Fibroblast of skin of back (primary cell): ENCODE data around the gene ACOT13.
"Not testable (repeated sequence)": the region's sequence is repeated elsewhere in the genome, so short reads cannot be mapped to it uniquely, and the experiment has no call there.

ENCODE experiments used
- DNase-seq: peaks from one replicate; pipeline ENCODE4 v3.0.0-alpha.2; 2013

Gene ACOT13

DNA sequence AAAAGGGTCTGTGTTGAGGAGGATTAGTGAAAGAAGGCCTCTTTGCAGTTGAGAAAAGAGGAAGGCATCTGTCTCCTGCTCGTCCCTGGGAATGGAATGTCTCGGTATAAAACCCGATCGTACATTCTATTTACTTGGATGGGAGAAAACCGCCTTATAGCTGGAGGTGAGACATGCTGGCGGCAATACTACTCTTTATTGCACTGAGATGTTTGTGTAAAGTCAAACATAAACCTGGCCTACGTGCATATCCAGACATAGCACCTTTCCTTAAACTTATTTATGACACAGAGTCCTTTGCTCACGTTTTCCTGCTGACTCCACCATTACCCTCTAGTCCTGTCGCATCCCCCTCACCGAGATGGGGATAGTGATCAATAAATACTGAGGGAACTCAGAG, 4.6 kb upstream of the ACOT13 start:
- no peak for DNase-seq

DNA sequence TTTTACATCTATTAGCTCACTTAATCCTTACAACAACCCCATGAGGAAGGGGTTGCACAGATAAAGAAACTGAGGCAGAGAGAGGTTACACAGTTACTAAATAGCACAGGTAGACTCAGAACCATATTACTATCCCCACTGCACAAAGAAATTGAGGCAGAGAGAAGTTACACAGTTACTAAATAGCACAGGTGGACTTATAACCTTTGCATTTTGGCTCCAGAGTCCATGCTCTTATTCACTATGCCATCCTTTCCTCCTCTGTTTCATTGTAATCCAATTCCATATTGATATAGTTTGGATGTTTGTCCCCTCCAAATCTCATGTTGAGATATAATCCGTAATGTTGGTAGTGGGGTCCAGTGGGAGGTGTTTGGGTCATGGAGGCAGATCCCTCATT, 3.7 kb upstream of the ACOT13 start:
- DNase-seq = no peak

DNA sequence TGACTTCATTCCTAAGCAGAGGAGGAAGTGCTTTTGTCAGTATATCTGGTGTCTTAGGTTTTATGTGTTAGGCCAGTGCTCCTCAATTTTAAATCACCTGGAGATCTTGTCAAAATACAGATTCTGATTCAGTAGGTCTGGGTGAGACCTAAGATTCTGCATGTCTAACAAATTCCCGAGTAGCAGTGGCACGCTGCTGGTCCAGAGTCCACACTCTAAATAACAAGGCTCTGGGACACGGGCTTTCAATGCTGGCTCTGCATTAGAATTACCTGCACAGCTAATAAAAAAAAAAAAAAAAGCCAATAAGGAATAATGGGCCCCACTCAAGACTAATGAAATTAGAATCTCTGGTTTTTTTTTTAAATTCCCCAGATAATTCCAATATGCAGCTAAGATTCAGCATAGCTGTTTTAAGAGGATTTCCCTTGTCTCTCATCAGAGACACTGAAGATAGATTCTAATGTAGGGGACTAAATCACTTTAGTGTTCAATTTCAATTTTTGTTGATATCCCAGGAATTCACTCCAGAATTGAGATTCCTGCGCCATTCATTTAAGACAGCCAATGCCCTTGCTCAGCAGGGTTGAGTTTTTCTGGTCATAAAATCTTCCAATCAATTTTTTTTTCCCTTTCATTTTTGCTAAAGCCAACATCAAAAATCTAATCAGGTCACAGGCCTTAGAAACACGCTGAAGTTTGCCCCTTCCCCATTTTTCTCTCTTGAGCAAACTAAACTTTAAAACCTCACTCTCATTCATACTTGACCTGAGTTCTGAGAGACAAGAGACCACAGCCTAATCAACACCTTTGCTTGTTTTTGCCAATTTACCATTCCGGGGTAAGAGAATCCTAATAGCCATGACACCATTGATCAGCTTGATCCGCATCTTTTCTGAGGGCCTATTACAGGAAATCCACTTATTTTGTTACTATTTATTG, 2.6 kb upstream of the ACOT13 start:
- DNase-seq = no peak

DNA sequence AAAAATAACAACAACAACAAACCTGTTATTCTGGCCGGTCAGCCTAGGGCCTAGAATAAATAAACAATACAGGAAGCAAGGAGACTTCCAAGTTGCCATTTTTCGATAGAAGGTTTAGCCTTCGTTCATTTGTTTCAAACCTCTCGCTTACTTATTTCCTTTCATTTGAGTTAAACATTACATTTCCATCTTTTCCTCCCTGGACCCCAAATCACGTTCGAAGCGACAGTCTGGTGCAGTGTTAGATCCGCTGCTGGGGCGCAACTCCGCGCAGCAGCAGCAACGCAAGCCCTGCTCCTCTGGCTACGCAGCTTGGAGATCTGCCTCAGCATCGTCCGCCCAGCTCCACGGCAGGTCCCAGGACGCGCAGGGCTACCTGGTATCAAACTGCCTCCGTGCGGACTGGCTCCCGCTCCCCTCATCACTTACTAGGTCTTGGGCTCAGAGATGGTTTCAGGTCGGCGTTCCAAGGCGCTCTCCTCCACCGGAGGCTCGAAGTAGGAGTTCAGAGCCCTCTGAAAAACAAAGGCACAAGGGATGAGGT, 708 bp upstream of the ACOT13 start:
- peak; percentile 18 for DNase-seq

DNA sequence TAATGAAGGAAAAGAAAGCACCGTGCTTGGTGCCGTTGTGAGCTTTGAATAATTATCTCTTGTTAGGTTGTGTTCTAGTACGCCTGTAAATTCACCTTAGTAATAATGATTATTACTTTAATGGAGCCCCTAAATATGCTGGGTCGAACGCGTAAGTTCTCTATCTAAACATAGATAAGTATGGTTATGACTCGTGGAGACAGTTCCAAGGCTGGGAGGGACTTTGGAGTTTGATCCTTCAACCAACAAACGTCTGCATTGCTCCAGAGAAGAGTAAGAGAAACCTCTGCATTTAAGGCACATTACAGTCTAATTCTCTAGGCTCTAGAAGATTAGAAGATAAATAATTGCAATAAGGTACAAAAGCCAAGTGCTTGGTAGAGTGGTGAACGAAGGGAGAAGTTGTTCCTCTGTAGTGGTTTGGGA, 514 bp downstream of the ACOT13 start:
- peak; percentile 50 for DNase-seq

DNA sequence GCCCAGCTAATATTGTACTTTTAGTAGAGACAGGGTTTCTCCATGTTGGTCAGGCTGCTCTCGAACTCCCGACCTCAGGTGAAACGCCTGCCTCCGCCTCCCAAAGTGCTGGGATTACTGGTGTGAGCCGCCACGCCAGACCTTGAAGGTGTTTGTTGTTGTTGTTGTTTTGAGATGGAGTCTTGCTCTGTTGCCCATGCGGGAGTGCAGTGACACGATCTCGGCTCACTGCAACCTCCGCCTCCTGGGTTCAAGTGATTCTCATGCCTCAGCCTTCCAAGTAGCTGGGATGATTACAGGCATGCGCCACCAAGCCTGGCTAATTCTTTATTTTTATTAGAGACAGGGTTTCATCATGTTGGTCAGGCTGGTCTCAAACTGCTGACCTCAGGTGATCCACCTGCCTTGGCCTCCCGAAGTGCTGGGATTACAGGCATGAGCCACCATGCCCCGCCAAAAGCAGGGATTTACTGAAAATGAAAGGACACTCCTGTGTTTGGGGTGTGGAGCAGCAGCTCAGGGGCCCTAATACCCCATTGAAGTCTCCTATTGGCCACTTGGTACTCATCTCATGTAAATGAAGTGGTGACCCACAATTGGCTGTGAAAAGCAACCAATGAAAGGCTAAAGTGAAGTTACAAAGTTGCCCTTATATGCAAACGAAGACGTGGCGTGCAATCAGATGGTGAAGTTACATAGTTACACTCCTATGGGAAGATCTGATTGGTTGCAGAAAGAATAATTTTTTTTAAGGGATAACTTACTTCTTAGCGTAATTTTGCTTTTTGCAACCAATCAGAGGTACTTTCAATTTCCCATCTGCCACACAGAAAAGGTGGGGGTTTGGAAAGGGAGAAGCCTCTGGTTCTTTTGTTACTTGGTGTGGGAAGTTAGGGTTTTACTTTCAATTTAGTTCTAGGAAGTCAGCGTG, 1.5 kb downstream of the ACOT13 start:
- DNase-seq = not testable (repeated sequence)

DNA sequence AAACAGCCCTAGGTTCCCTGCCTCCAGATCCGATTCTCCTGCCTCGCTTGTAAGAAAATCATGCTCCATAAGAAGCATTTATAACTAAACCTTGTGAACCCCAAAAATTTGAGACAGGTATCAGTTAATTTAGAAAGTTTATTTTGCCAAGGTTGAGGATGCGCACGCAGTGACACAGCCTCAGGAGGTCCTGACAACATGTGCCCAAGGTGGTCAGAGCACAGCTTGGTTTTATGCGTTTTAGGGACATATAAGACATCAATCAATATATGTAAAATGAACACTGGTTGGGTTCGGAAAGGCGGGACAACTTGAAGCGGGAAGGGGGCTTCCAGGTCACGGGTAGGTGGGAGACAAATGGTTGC, 2.1 kb downstream of the ACOT13 start:
- DNase-seq = no peak

DNA sequence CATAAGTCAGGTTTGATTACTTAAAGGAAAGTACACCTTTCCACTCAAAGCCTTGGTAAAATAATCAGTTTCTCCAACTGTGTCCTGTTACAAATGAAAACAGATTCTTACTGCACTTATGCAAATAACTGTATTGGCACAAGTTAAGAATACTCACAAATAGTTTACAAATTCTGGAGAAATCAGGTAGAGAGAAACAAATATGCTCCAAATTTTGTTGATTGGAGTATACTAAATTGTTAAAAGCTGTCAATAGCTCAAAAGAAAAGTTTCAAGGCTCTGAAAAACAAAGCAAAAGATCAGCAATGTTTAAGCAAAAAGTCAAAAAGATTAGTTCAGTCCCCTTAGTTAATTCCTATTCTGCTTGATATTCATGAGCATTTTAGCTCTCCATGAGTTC, 3.6 kb downstream of the ACOT13 start:
- DNase-seq = not testable (repeated sequence)

DNA sequence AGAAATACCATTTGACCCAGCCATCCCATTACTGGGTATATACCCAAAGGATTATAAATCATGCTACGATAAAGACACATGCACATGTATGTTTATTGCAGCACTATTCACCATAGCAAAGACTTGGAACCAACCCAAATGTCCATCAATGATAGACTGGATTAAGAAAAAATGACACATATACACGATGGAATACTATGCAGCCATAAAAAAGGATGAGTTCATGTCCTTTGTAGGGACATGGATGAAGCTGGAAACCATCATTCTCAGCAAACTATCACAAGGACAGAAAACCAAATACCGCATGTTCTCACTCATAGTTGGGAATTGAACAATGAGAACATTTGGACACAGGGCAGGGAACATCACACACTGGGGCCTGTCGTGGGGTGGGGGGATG, 4.2 kb downstream of the ACOT13 start:
- DNase-seq = not testable (repeated sequence)

DNA sequence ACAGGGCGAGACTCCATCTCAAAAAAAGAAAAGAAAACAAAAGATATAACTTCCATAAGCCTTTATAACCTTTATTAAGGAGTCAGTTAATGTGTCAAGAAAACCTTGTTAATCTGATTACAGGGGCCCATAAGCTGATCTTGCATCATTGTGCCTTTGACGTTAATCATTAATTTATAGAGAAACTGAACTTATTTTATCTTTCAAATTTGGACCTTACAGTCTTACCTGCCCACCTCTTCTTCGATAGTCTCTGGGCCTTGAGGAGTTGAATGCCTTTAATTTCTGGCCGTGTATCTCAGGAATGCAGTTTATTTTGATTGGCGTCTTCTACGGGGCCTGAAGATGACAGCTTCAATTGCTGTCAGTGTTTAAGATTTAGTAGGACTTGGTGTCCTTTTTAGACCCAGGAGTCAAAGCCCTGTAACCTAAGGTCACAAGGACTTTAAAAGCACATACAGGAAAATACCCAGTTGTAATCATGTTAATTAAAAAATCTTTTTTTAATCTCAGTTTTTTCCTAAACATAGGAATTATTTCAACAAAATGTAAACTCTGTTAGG, 5.8 kb downstream of the ACOT13 start:
- no peak for DNase-seq

DNA sequence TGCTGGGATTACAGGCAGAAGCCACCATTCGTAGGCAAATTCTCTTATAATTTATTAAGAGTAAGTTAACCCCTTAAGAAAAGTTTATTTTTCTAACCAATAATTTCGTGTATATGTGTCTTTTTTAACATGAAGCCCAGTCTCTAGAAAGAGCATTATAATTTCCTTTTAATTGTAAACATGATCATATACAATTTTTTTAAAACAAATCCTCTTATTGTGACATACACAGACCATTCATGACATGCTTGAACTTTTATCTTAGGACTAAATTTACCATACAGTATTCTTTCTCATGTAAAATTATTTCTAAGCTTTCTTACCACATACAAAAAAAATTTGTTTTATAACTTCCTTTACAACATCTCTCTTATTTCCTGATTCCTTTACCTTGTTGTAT, 6.7 kb downstream of the ACOT13 start:
- no peak for DNase-seq

DNA sequence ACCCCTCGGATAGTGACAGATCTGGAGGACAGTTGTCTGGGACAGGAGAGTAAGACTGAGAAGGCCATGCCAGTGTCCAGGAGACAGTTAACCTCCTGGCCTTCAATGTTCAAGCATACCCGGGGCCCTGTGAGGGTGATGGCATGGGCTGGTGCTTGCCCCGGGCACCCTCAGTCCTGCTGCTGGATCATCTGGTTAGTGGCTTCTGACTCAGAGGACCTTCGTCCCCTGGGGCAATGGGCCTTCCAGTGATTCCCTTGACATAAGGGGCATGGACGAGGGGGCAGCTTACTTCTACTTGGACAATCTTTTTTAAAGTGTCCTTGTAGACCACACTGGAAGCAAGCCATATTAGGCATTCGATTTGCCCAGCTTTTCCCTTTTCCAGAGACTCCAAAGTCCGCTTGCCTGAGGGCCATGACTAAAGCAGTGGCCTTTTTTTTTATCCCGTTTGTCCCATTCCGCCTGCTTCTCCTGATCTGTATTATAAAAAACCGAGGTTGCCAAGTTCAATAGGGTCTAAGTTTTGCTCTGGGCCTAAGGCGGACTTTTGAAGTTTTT, 12.0 kb downstream of the ACOT13 start:
- DNase-seq = not testable (repeated sequence)

DNA sequence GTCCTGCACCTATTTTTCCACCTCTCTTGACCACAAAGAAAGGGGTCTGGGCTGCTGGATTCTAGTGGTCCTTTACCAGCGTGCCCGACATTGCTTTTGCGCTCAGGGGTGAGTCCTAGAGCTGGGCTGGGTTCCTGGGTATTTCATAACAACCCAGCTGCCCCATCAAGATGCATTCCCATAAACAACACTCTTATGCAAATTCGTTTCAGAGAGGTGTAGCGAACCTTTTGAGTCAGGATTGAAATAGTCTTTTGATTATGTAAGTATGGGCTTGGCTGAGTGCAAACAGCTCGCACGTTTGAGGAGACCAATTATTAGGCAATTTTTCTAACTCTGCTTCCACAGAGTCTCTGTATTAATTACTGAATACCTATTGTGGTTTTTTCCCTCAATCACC, 13.7 kb downstream of the ACOT13 start:
- no peak for DNase-seq

DNA sequence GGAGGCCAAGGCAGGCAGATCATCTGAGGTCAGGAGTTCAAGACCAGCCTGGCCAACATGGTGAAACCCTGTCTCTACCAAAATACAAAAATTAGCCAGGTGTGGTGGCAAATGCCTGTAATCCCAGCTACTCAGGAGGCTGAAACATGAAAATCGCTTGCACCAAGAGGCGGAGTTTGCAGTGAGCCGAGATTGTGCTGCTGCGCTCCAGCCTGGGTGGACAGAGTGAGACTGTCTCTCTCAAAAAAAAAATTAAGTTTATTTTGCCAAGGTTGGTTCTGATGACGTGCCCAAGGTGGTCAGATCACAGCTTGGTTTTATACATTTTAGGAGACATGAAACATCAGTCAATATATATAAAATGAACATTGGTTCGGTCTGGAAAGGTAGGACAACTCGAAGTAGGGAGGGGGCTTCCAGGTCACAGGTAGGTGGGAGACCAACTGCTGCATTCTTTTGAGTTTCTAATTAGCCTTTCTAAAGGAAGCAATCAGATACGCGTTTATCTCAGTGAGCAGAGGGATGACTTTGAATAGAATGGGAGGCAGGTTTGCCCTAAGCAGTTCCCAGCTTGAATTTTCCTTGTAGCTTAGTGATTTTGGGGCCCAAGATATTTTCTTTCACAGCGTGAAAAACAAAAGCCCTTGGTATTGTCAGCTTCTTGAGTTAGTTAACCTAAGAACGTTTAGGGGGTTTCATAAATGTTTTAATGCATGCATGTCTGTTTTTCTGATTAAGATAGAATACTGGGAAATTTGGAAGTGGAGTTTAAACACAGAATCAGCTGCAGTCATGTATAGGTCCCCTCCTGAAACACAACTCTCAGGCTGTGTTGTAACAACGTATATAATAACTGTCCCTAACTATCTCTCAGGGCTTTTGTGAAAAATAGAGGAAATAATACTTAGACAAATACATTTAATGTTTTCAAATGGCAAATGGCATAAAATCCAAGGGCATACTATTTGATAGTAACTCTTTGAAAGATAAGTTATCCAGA, 16.7 kb downstream of the ACOT13 start:
- no peak for DNase-seq

DNA sequence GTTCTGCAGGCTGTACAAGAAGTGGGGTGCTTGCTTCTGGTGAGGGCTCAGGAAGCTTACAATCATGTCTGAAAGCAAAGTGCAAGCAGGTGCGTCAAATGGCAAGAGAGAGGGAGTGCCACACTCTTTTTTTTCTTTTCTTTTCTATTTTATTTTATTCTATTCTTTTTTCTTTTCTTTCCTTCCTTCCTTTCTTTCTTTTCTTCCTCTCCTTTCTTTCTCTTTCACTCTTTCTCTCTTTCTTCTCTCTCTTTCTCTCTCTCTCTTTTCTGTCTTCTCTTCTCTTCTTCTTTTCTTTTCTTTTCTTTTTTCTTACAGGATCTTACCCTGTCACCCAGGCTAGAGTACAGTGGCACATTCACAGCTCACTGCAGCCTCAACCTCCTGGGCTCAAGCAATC, 19.5 kb downstream of the ACOT13 start:
- DNase-seq = no peak

DNA sequence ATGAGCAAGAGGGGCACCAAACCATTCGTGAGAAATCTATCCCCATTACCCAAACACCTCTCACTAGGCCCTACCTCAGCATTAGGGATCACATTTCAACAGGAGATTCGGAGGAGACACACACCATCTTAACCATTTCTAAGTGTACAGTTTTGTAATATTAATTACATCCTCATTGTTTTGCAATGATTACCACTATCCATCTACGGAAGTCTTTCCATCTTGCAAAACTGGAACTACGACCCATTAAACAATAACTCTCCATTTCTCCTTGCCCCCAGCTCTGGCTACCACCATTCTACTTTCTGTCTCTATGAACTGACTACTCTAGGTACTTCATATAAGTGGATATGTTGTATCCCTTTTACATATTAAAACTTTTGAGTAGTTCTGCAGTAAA, 20.1 kb downstream of the ACOT13 start:
- no peak for DNase-seq

DNA sequence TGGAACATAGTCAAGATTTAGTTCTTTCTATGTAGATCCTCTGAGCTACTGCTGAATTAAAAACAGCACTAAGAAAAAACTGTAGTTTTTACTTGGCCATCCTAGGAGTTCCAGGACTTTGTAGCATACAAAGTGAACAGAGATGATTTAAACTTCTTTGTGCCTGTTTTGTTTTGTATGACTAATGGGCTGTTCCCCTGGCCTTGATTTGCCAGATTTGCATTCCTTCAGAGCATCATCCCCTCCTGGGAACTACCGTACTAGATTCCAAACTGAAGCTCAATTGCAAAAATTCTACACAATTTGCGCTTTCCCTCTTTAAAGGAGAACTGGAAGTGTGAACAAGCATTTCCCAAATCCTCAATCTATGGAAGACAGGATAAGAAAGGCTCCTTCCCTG, 23.1 kb downstream of the ACOT13 start:
- DNase-seq = peak; percentile 67

DNA sequence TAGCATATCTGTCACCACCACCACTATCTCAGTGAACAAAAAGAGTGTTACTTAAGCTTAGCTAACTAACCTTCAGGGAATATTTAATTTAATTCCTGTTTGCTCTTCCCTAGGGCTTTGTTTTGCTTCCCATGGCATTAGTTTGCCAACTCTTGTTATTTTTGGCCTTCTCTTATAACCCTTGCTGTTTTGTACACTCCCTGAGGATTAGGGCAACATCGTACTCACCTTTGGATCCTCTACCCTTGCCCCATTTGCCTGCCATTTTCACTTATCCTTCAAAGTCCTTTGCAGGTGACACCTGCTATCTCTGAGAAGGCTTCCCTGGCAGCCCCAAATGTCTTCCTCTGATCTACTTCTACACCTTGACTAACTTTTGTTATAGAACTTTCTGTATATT, 23.7 kb downstream of the ACOT13 start:
- no peak for DNase-seq

DNA sequence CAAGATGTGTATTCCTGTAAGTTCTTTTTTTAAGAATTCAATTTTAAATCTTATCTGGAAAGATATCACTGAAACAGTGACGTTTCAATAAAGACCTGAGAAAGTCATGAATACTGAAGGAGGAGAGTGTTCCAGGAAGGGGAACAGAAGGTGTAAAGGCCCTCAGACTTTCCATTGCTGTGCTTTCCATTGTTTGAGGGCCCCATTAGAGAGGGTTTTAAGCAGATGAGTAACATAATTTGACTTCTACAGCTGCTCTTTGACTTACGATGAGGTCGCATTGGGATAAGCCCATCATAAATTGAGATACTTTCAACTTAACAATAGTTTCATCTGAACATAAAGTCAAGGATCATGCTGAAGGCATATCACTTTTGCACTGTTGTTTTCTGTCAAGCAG, 24.7 kb downstream of the ACOT13 start:
- DNase-seq = no peak

DNA sequence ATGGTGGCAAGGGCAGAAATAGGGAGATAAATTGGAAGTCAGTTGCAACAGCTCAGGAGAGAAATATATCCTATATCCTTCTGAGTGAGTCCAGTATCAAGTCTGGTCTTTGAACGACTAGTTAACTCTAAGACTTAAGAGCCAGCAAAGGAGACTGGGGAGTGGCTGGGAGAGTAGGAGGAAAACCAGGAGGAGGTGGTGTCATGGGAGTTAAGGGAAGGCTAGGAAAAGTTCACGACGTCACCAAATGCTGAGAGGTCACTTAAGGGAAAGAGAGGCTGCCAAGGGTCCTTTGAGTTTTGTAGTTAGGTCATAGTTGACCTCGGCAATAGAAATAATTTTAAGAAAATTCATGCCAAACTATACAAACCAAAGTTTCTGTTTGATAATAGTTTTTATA, 25.1 kb downstream of the ACOT13 start:
- DNase-seq = no peak

DNA sequence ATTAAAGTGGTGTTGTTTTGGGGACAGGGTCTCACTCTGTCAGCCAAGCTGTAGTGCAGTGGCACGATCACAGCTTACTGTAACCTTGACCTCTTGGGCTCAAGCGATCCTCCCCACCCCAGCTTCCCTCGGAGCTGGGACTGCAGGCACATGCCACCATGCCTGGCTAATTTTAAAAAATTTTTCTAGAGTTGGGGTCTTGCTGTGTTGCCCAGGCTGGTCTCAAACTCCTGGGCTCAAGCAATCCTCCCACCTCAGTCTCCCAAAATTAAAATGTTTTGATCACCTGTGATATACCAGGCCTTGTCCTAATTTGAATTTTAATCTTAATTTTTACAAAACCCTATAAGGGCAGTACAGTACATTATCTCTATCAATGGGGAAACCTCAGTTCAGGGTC, 25.5 kb downstream of the ACOT13 start:
- DNase-seq = no peak
